ENCODE data around the gene RNF224.

DNA sequence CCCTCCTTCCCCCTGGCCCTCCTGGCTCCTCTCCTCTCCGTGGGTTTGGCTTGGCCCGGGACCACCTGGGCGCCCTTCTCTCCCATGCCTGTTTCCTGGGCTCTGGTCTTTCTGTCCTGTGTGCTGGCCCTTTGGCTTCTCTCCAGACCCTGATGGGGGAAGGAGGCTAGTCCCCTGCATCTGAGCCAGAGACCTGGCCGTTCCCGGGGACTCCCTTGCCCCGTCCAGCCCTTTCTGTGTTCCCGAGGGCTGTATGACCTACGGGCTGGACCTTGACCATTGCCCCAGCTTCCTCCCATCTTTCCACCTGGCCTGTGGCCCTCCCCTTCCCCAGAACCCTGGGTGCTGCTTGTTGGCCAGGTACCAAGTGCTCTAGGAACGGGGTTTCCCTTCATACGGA lies 36.2 kb downstream of the RNF224 start:
- TF ChIP-seq CTCF (IDR thresholded peaks at IDR 0.05; ENCODE audit: low read depth, low read length): no peak
- TF ChIP-seq MYC (IDR thresholded peaks at IDR 0.05; ENCODE audit: low read depth, low read length): no peak

All from NB4 (cell line).